SK-N-MC (cell line): ENCODE measurements around the gene RAB11FIP3.

ENCODE experiments used
- EZH2 ChIP-seq: fragments of 200-600 bp; sonication (generic); IDR thresholded peaks from one replicate; pipeline ENCODE4 v1.6.1; 2017; ENCODE audit warnings: antibody characterized with exemption
- FOXP2 ChIP-seq: optimal IDR thresholded peaks from 2 replicates; pipeline ENCODE3; 2011; ENCODE audit warnings: mild to moderate bottlenecking, moderate library complexity; ENCODE audit not compliant: insufficient read depth; ENCODE audit errors: extremely low read length, control extremely low read depth
- POLR2AphosphoS5 ChIP-seq: IDR thresholded peaks from 2 replicates; pipeline ENCODE4 v1.6.1; 2012; ENCODE audit warnings: mild to moderate bottlenecking, low read depth, low read length, borderline replicate concordance

- TF ChIP-seq POLR2AphosphoS5 (no peak), EZH2 (no peak), FOXP2 (no peak)
Observed at GRCh38 chr16:471353-472198, 46.1 kb downstream of the RAB11FIP3 start.
